C4-2B (cell line): ENCODE results near the gene ATP13A3.

Experiments
- ZFX ChIP-seq: fragments of 450-650 bp; IDR thresholded peaks from 2 replicates; pipeline ENCODE4 v1.6.1; 2017
- TF ChIP-seq, protein P1 (sequence below): fragments of 450-650 bp; conservative IDR thresholded peaks from 2 replicates; pipeline ENCODE4 v1.5.1; 2017; ENCODE audit warnings: mild to moderate bottlenecking

DNA sequence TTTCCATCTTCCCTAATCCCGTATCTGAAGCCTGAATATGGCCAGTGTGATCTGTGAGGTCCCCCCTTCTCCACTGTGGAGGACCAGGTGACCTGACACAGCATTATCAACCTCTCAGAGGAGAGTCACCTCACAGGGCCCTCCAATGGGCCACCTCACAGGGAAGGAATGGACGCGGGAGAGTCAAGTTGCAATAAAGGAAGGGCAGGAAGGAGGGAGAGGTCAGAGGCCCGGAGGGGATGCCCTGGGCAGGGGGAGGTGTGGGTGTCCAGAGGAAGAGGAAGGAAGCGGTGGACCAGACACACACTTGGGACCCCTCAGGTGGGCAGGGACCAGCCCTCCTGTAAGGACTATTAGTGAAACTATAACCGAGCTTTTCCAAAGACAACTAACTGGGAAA is 102.6 kb downstream of the ATP13A3 start:
- TF ChIP-seq, protein P1, sequence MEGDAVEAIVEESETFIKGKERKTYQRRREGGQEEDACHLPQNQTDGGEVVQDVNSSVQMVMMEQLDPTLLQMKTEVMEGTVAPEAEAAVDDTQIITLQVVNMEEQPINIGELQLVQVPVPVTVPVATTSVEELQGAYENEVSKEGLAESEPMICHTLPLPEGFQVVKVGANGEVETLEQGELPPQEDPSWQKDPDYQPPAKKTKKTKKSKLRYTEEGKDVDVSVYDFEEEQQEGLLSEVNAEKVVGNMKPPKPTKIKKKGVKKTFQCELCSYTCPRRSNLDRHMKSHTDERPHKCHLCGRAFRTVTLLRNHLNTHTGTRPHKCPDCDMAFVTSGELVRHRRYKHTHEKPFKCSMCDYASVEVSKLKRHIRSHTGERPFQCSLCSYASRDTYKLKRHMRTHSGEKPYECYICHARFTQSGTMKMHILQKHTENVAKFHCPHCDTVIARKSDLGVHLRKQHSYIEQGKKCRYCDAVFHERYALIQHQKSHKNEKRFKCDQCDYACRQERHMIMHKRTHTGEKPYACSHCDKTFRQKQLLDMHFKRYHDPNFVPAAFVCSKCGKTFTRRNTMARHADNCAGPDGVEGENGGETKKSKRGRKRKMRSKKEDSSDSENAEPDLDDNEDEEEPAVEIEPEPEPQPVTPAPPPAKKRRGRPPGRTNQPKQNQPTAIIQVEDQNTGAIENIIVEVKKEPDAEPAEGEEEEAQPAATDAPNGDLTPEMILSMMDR = no peak
- TF ChIP-seq ZFX = no peak
